ENCODE results near the gene PTGDR.
A peak's percentile ranks its signal among the peaks of the same experiment; 100 is the strongest.

PTGDR gene

DNA sequence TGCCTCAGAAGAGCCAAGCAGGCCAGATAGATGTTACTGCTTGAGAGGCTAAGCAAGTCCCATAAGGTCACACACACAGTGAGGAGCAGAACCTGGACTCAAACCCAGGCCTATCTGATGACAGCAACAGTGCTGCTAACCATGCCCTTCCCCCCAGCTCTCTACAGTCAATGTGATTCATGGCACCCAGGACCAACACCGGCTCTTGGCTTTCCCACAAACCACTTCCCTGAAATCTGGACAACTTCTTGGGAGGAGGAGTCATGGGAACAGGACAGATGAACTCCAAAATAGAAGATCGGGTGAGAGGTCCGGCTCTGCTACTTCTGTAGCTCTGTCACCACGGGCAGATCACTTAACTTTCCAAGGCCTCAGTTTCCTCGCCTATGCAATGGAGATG, 716 bp upstream of the PTGDR start:
- H3K27me3 Mint-ChIP-seq (ENCODE audit: low read depth), result peaks cover 79% of the 10 kb centered on the region
- peaks cover 33% of the 10 kb centered on the region for H3K4me1 Mint-ChIP-seq
- TF ChIP-seq, protein P1, sequence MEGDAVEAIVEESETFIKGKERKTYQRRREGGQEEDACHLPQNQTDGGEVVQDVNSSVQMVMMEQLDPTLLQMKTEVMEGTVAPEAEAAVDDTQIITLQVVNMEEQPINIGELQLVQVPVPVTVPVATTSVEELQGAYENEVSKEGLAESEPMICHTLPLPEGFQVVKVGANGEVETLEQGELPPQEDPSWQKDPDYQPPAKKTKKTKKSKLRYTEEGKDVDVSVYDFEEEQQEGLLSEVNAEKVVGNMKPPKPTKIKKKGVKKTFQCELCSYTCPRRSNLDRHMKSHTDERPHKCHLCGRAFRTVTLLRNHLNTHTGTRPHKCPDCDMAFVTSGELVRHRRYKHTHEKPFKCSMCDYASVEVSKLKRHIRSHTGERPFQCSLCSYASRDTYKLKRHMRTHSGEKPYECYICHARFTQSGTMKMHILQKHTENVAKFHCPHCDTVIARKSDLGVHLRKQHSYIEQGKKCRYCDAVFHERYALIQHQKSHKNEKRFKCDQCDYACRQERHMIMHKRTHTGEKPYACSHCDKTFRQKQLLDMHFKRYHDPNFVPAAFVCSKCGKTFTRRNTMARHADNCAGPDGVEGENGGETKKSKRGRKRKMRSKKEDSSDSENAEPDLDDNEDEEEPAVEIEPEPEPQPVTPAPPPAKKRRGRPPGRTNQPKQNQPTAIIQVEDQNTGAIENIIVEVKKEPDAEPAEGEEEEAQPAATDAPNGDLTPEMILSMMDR (IDR thresholded peaks at IDR 0.05; ENCODE audit: unreplicated experiment in 3 of 3), result no peak
- H3K9me3 Mint-ChIP-seq, result no peaks in the 10 kb centered on the region
- no peak overlapping the region for H3K27ac Mint-ChIP-seq
- H3K36me3 Mint-ChIP-seq (ENCODE audit: low read depth), result no peaks in the 10 kb centered on the region
- peak overlapping the region; percentile 34 to 81 (median 81) for H3K4me3 Mint-ChIP-seq

DNA sequence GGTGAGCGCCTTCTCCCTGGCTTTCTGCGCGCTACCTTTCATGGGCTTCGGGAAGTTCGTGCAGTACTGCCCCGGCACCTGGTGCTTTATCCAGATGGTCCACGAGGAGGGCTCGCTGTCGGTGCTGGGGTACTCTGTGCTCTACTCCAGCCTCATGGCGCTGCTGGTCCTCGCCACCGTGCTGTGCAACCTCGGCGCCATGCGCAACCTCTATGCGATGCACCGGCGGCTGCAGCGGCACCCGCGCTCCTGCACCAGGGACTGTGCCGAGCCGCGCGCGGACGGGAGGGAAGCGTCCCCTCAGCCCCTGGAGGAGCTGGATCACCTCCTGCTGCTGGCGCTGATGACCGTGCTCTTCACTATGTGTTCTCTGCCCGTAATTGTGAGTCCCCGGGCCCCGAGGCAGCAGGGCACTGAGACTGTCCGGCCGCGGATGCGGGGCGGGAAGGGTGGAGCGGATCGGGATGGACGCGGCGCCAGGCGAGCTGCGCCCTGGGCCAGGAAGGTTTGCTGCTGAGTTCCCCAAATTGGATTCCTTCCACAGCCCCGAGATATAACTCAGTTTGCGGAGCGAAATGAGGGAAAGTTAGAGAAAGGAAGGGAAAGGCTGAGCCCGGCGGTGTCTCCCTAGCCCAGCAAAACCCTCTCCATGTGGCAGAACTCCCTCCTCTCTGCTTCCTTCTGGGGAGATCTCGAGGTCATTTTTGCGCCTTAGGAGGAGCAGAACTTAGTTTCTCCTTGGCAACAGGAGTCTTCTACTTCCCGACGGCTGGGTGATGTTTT, 972 bp downstream of the PTGDR start:
- TF ChIP-seq, protein P1 (IDR thresholded peaks at IDR 0.05; ENCODE audit: unreplicated experiment in 3 of 3), result no peak
- no peak overlapping the region for H3K27ac Mint-ChIP-seq
- H3K36me3 Mint-ChIP-seq (ENCODE audit: low read depth), result no peaks in the 10 kb centered on the region

DNA sequence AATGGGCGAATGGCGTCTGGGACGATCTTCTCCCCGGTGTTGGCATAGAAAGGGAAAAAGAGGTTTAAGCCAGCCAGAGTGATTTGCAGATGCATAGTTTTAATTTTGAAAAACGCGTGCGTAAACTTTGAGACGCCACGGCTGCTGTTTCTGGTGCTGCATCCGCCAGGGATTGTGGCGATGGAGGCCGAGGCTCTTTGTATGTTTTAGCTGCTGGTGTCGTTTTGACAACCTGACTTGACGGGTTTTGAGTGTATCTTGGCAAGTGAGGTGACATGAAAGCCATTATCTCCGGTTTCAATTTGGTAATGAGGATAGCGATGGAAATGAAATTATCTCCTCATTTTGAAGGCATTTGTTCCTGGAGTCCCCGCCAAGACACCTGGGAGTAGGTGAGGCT, 1.6 kb downstream of the PTGDR start:
- Mint-ChIP-seq H3K9me3 (no peaks in the 10 kb centered on the region), H3K27me3 (ENCODE audit: low read depth) (peaks cover 90% of the 10 kb centered on the region), H3K36me3 (ENCODE audit: low read depth) (no peaks in the 10 kb centered on the region), H3K27ac (no peak overlapping the region), H3K4me3 (peak overlapping the region; percentile 81 to 86 (median 81)), H3K4me1 (peaks cover 30% of the 10 kb centered on the region)
- TF ChIP-seq, protein P1 (IDR thresholded peaks at IDR 0.05; ENCODE audit: unreplicated experiment in 3 of 3), result no peak

More for the DNA sequence above, 972 bp downstream of the PTGDR start:
- Mint-ChIP-seq H3K4me1 (peaks cover 30% of the 10 kb centered on the region), H3K9me3 (no peaks in the 10 kb centered on the region), H3K27me3 (ENCODE audit: low read depth) (peaks cover 91% of the 10 kb centered on the region), H3K4me3 (peak overlapping the region; percentile 81 to 86 (median 81))

DNA sequence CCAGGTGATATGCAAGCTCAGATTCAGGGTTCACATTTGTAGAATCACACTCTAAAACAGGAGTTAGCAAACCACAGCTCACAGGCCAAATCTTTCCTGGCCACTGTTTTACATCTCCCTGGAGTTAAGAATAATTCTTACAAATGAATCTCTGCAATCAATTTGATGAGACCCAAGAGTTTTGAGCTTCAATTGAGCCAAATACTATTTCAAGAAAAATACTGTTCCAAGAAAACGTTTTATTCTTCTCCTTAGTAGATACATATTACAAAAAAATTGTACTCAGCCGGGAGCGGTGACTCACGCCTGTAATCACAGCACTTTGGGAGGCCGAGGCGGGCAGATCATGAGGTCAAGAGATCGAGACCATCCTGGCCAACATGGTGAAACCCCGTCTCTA, 2.5 kb downstream of the PTGDR start:
- H3K27ac Mint-ChIP-seq, result no peak overlapping the region
- H3K36me3 Mint-ChIP-seq (ENCODE audit: low read depth), result no peaks in the 10 kb centered on the region
- peaks cover 30% of the 10 kb centered on the region for H3K4me1 Mint-ChIP-seq
- peaks cover 89% of the 10 kb centered on the region for H3K27me3 Mint-ChIP-seq (ENCODE audit: low read depth)
- H3K4me3 Mint-ChIP-seq, result no peak overlapping the region
- TF ChIP-seq, protein P1 (IDR thresholded peaks at IDR 0.05; ENCODE audit: unreplicated experiment in 3 of 3), result no peak
- no peaks in the 10 kb centered on the region for H3K9me3 Mint-ChIP-seq

DNA sequence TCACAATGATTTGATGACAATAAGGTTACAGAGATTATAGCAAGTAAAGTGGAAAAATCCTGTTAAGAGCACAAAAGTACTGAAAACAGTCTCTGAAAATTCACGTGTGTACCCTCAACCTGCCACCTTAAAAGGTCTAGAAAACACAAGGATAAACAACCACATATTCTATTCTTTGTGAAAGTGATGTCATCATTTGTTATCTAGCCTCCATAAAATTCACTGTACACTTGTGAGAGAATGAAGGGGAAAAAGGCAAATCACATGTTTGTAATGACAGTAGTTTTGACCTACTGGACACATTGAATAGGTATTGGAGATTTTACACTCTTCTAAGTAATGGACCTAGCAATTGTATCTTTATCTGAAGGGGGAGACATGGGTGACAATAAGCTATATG, 4.0 kb downstream of the PTGDR start:
- H3K9me3 Mint-ChIP-seq, result no peaks in the 10 kb centered on the region
- TF ChIP-seq, protein P1 (IDR thresholded peaks at IDR 0.05; ENCODE audit: unreplicated experiment in 3 of 3), result no peak
- H3K27me3 Mint-ChIP-seq (ENCODE audit: low read depth), result peaks cover 83% of the 10 kb centered on the region
- H3K36me3 Mint-ChIP-seq (ENCODE audit: low read depth), result no peaks in the 10 kb centered on the region
- peaks cover 24% of the 10 kb centered on the region for H3K4me1 Mint-ChIP-seq
- no peak overlapping the region for H3K4me3 Mint-ChIP-seq
- H3K27ac Mint-ChIP-seq, result no peak overlapping the region

DNA sequence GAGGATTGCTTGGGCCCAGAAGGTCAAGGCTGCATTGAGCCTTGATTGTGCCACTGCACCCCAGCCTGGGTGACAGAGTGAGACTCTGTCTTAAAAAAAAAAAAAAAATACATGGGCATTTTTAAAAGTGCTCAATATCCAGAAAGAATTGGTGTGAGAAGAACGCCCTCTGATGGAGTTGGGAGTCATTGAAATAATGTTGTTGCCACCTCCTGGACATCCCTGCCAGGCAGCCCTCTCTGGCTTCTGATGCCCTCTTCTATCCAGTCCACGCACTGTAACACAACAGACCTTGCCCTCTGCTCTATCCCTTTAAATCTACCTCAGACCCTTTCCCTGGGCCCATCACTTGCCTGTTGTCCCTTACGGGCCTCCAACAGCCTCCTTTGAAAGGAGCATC, 4.9 kb downstream of the PTGDR start:
- TF ChIP-seq, protein P1 (IDR thresholded peaks at IDR 0.05; ENCODE audit: unreplicated experiment in 3 of 3), result no peak
- no peaks in the 10 kb centered on the region for H3K36me3 Mint-ChIP-seq (ENCODE audit: low read depth)
- H3K4me1 Mint-ChIP-seq, result peaks cover 15% of the 10 kb centered on the region
- no peaks in the 10 kb centered on the region for H3K9me3 Mint-ChIP-seq
- peaks cover 74% of the 10 kb centered on the region for H3K27me3 Mint-ChIP-seq (ENCODE audit: low read depth)
- no peak overlapping the region for H3K27ac Mint-ChIP-seq
- H3K4me3 Mint-ChIP-seq, result no peak overlapping the region
